WTC11 (cell line): ENCODE data around the gene CLDN6. TPM values are rescaled to one million over a fixed set of nuclear protein-coding genes. Genes with fewer than 3 reads are reported as not detected.

Experiments used
- EMX1 ChIP-seq: fragments of 250-450 bp; sonication (Bioruptor Pico); IDR thresholded peaks from 2 replicates; pipeline ENCODE4 v1.8.0; 2021; ENCODE audit warnings: mild to moderate bottlenecking
- FOXJ3 ChIP-seq: sonication (generic); formaldehyde crosslinking; IDR thresholded peaks from 2 replicates; pipeline ENCODE4 v1.9.0; 2021; ENCODE audit warnings: missing genetic modification reagents, mild to moderate bottlenecking, borderline replicate concordance
- GRHL2 ChIP-seq: fragments of 250-450 bp; sonication (Bioruptor Pico); IDR thresholded peaks from 2 replicates; pipeline ENCODE4 v1.8.0; 2022; ENCODE audit warnings: mild to moderate bottlenecking, moderate library complexity; ENCODE audit not compliant: insufficient replicate concordance, severe bottlenecking
- JAZF1 ChIP-seq: fragments of 250-450 bp; sonication (Bioruptor Pico); IDR thresholded peaks from 2 replicates; pipeline ENCODE4 v1.9.0; 2021; ENCODE audit warnings: moderate library complexity, mild to moderate bottlenecking, inconsistent platforms
- MYBL2 ChIP-seq: sonication (generic); formaldehyde crosslinking; IDR thresholded peaks from 2 replicates; pipeline ENCODE4 v1.8.1; 2023; ENCODE audit warnings: mild to moderate bottlenecking, moderate library complexity, missing genetic modification reagents
- NFATC4 ChIP-seq: fragments of 250-450 bp; sonication (Bioruptor Pico); IDR thresholded peaks from 2 replicates; pipeline ENCODE4 v1.9.0; 2021; ENCODE audit warnings: mild to moderate bottlenecking
- NFE2L1 ChIP-seq: sonication (generic); formaldehyde crosslinking; IDR thresholded peaks from 2 replicates; pipeline ENCODE4 v1.8.1; 2023; ENCODE audit warnings: missing genetic modification reagents
- NFYB ChIP-seq: sonication (generic); formaldehyde crosslinking; conservative IDR thresholded peaks from 2 replicates; pipeline ENCODE4 v1.8.0; 2022; ENCODE audit warnings: low read depth, missing genetic modification reagents
- PRRX2 ChIP-seq: fragments of 250-450 bp; sonication (Bioruptor Pico); IDR thresholded peaks from 2 replicates; pipeline ENCODE4 v1.8.0; 2021; ENCODE audit warnings: mild to moderate bottlenecking
- RELA ChIP-seq: sonication (generic); formaldehyde crosslinking; IDR thresholded peaks from 2 replicates; pipeline ENCODE4 v1.8.1; 2022; ENCODE audit warnings: missing genetic modification reagents, mild to moderate bottlenecking, borderline replicate concordance
- RORB ChIP-seq: fragments of 250-450 bp; sonication (Bioruptor Pico); IDR thresholded peaks from 2 replicates; pipeline ENCODE4 v1.9.0; 2021; ENCODE audit warnings: mild to moderate bottlenecking
- SMAD3 ChIP-seq: sonication (generic); formaldehyde crosslinking; IDR thresholded peaks from 2 replicates; pipeline ENCODE4 v1.8.0; 2022; ENCODE audit warnings: missing genetic modification reagents, mild to moderate bottlenecking, borderline replicate concordance
- TEAD4 ChIP-seq: sonication (generic); formaldehyde crosslinking; IDR thresholded peaks from 2 replicates; pipeline ENCODE4 v1.8.0; 2022; ENCODE audit warnings: mild to moderate bottlenecking, missing genetic modification reagents
- ZNF138 ChIP-seq: sonication (generic); formaldehyde crosslinking; conservative IDR thresholded peaks from 2 replicates; pipeline ENCODE4 v1.8.1; 2022; ENCODE audit warnings: mild to moderate bottlenecking, moderate library complexity, missing genetic modification reagents
- ZNF219 ChIP-seq: sonication (generic); formaldehyde crosslinking; IDR thresholded peaks from 2 replicates; pipeline ENCODE4 v1.8.0; 2023; ENCODE audit warnings: missing genetic modification reagents, mild to moderate bottlenecking, borderline replicate concordance
- ZNF263 ChIP-seq: sonication (generic); formaldehyde crosslinking; IDR thresholded peaks from 2 replicates; pipeline ENCODE4 v1.8.1; 2022; ENCODE audit warnings: low read depth, mild to moderate bottlenecking, moderate library complexity, missing genetic modification reagents
- ZNF396 ChIP-seq: fragments of 250-450 bp; sonication (Bioruptor Pico); IDR thresholded peaks from 2 replicates; pipeline ENCODE4 v1.8.0; 2021; ENCODE audit warnings: mild to moderate bottlenecking, moderate library complexity, borderline replicate concordance
- ZNF416 ChIP-seq: fragments of 250-450 bp; sonication (Bioruptor Pico); IDR thresholded peaks from 2 replicates; pipeline ENCODE4 v1.9.0; 2021; ENCODE audit warnings: mild to moderate bottlenecking, inconsistent platforms
- ZNF671 ChIP-seq: fragments of 250-450 bp; sonication (Bioruptor Pico); IDR thresholded peaks from 2 replicates; pipeline ENCODE4 v1.8.0; 2021; ENCODE audit warnings: mild to moderate bottlenecking
- total RNA-seq: library from RNA; stranded (reverse); gene quantifications from 3 replicates; pipeline ENCODE4 v1.2.3, GENCODE V29; 2021
- TF ChIP-seq, protein P1 (sequence below): sonication (generic); formaldehyde crosslinking; IDR thresholded peaks from 2 replicates; pipeline ENCODE4 v1.8.0; 2022; ENCODE audit warnings: mild to moderate bottlenecking, missing genetic modification reagents
- TF ChIP-seq, protein P2 (sequence below): fragments of 250-450 bp; sonication (Bioruptor Pico); IDR thresholded peaks from 2 replicates; pipeline ENCODE4 v1.8.0; 2021; ENCODE audit warnings: mild to moderate bottlenecking
- TF ChIP-seq, protein P3 (sequence below): sonication (generic); formaldehyde crosslinking; IDR thresholded peaks from 2 replicates; pipeline ENCODE4 v1.8.0; 2022; ENCODE audit warnings: mild to moderate bottlenecking, missing genetic modification reagents
- TF ChIP-seq, protein P4 (sequence below): fragments of 250-450 bp; sonication (Bioruptor Pico); IDR thresholded peaks from 2 replicates; pipeline ENCODE4 v1.9.0; 2021; ENCODE audit warnings: mild to moderate bottlenecking
- TF ChIP-seq, protein P5 (sequence below): fragments of 250-450 bp; sonication (Bioruptor Pico); IDR thresholded peaks from 2 replicates; pipeline ENCODE4 v2.1.2; 2022; ENCODE audit warnings: mild to moderate bottlenecking, moderate library complexity
- TF ChIP-seq, protein P6 (sequence below): sonication (generic); formaldehyde crosslinking; IDR thresholded peaks from 2 replicates; pipeline ENCODE4 v1.8.1; 2023; ENCODE audit warnings: mild to moderate bottlenecking, missing genetic modification reagents, moderate library complexity
- TF ChIP-seq, protein P7 (sequence below): sonication (generic); formaldehyde crosslinking; IDR thresholded peaks from 2 replicates; pipeline ENCODE4 v1.8.0; 2023; ENCODE audit warnings: missing genetic modification reagents, mild to moderate bottlenecking, borderline replicate concordance
- TF ChIP-seq, protein P8 (sequence below): sonication (generic); formaldehyde crosslinking; IDR thresholded peaks from 2 replicates; pipeline ENCODE4 v1.8.0; 2022; ENCODE audit warnings: mild to moderate bottlenecking, missing genetic modification reagents

Gene CLDN6
- total RNA-seq, 1 experiment from 2014 or later, result 746 TPM

DNA sequence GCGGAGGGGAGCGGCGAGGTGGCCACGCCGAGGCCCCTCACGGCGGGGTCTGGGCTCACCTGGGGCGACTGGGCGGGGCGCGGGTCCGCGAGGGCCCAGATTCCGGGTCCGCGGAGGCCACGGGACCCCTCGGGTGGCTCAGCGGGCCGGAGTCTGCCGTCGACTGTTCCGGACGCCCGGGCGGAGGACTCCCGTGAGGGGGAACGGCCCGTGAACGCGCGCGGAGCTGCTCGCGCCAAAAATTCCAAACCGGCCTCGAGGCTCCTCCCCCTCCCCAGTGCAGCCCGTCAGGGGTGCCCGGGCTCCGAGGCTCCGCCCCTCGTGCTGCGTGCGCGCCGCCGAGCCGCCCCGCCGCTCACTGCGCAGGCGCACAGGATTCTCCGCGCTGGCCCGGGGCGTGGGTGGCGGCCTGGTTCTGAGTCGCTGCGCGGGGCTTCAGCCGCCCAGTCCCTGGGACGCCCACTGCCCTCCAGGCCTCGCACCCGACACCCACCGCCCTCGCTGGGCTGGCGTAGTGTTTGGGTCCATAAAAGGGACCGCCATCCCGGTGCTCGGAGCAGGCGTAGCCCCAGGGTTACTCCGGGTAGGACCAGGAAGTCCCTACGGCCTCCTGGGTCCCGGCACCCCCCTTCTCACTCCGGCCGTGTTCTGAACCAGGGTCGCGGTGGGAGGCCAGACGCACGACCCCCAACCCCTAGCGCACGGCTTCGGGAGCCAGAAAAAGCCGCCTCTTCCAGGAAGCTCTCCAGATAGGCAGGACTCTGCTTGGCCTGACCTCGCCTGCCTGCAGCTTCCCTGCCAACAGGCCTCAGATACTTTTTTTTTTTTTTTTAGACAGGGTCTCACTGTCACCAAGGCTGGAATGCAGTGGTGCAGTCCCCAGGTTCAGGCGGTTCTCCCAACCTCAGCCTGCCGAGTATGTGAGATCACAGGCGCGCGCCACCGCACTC, 37.5 kb downstream of the CLDN6 start, which contains the start of gene PKMYT1 (continued):
- TF ChIP-seq, protein P1, sequence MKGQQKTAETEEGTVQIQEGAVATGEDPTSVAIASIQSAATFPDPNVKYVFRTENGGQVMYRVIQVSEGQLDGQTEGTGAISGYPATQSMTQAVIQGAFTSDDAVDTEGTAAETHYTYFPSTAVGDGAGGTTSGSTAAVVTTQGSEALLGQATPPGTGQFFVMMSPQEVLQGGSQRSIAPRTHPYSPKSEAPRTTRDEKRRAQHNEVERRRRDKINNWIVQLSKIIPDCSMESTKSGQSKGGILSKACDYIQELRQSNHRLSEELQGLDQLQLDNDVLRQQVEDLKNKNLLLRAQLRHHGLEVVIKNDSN (CRISPR knock-in tag), result no peak
- TF ChIP-seq, protein P2, sequence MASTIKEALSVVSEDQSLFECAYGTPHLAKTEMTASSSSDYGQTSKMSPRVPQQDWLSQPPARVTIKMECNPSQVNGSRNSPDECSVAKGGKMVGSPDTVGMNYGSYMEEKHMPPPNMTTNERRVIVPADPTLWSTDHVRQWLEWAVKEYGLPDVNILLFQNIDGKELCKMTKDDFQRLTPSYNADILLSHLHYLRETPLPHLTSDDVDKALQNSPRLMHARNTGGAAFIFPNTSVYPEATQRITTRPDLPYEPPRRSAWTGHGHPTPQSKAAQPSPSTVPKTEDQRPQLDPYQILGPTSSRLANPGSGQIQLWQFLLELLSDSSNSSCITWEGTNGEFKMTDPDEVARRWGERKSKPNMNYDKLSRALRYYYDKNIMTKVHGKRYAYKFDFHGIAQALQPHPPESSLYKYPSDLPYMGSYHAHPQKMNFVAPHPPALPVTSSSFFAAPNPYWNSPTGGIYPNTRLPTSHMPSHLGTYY, result no peak
- TF ChIP-seq EMX1 (CRISPR knock-in tag) (no peak), PRRX2 (CRISPR knock-in tag) (no peak), NFYB (no peak), FOXJ3 (no peak), ZNF219 (CRISPR knock-in tag) (no peak), JAZF1 (CRISPR knock-in tag) (no peak), ZNF396 (CRISPR knock-in tag) (no peak), NFE2L1 (CRISPR knock-in tag) (no peak), ZNF416 (CRISPR knock-in tag) (no peak), NFATC4 (CRISPR knock-in tag) (no peak), SMAD3 (CRISPR knock-in tag) (no peak), ZNF138 (CRISPR knock-in tag) (no peak), RORB (CRISPR knock-in tag) (no peak), MYBL2 (CRISPR knock-in tag) (no peak), ZNF263 (CRISPR knock-in tag) (no peak), TEAD4 (CRISPR knock-in tag) (no peak), ZNF671 (CRISPR knock-in tag) (no peak), GRHL2 (no peak), RELA (CRISPR knock-in tag) (no peak)
- TF ChIP-seq, protein P3, sequence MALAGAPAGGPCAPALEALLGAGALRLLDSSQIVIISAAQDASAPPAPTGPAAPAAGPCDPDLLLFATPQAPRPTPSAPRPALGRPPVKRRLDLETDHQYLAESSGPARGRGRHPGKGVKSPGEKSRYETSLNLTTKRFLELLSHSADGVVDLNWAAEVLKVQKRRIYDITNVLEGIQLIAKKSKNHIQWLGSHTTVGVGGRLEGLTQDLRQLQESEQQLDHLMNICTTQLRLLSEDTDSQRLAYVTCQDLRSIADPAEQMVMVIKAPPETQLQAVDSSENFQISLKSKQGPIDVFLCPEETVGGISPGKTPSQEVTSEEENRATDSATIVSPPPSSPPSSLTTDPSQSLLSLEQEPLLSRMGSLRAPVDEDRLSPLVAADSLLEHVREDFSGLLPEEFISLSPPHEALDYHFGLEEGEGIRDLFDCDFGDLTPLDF (CRISPR knock-in tag), result no peak
- TF ChIP-seq, protein P4, sequence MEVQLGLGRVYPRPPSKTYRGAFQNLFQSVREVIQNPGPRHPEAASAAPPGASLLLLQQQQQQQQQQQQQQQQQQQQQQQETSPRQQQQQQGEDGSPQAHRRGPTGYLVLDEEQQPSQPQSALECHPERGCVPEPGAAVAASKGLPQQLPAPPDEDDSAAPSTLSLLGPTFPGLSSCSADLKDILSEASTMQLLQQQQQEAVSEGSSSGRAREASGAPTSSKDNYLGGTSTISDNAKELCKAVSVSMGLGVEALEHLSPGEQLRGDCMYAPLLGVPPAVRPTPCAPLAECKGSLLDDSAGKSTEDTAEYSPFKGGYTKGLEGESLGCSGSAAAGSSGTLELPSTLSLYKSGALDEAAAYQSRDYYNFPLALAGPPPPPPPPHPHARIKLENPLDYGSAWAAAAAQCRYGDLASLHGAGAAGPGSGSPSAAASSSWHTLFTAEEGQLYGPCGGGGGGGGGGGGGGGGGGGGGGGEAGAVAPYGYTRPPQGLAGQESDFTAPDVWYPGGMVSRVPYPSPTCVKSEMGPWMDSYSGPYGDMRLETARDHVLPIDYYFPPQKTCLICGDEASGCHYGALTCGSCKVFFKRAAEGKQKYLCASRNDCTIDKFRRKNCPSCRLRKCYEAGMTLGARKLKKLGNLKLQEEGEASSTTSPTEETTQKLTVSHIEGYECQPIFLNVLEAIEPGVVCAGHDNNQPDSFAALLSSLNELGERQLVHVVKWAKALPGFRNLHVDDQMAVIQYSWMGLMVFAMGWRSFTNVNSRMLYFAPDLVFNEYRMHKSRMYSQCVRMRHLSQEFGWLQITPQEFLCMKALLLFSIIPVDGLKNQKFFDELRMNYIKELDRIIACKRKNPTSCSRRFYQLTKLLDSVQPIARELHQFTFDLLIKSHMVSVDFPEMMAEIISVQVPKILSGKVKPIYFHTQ (CRISPR knock-in tag), result no peak
- TF ChIP-seq, protein P5, sequence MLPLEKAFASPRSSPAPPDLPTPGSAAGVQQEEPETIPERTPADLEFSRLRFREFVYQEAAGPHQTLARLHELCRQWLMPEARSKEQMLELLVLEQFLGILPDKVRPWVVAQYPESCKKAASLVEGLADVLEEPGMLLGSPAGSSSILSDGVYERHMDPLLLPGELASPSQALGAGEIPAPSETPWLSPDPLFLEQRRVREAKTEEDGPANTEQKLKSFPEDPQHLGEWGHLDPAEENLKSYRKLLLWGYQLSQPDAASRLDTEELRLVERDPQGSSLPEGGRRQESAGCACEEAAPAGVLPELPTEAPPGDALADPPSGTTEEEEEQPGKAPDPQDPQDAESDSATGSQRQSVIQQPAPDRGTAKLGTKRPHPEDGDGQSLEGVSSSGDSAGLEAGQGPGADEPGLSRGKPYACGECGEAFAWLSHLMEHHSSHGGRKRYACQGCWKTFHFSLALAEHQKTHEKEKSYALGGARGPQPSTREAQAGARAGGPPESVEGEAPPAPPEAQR (CRISPR knock-in tag), result no peak
- TF ChIP-seq, protein P6, sequence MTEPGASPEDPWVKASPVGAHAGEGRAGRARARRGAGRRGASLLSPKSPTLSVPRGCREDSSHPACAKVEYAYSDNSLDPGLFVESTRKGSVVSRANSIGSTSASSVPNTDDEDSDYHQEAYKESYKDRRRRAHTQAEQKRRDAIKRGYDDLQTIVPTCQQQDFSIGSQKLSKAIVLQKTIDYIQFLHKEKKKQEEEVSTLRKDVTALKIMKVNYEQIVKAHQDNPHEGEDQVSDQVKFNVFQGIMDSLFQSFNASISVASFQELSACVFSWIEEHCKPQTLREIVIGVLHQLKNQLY (CRISPR knock-in tag), result no peak
- TF ChIP-seq, protein P7, sequence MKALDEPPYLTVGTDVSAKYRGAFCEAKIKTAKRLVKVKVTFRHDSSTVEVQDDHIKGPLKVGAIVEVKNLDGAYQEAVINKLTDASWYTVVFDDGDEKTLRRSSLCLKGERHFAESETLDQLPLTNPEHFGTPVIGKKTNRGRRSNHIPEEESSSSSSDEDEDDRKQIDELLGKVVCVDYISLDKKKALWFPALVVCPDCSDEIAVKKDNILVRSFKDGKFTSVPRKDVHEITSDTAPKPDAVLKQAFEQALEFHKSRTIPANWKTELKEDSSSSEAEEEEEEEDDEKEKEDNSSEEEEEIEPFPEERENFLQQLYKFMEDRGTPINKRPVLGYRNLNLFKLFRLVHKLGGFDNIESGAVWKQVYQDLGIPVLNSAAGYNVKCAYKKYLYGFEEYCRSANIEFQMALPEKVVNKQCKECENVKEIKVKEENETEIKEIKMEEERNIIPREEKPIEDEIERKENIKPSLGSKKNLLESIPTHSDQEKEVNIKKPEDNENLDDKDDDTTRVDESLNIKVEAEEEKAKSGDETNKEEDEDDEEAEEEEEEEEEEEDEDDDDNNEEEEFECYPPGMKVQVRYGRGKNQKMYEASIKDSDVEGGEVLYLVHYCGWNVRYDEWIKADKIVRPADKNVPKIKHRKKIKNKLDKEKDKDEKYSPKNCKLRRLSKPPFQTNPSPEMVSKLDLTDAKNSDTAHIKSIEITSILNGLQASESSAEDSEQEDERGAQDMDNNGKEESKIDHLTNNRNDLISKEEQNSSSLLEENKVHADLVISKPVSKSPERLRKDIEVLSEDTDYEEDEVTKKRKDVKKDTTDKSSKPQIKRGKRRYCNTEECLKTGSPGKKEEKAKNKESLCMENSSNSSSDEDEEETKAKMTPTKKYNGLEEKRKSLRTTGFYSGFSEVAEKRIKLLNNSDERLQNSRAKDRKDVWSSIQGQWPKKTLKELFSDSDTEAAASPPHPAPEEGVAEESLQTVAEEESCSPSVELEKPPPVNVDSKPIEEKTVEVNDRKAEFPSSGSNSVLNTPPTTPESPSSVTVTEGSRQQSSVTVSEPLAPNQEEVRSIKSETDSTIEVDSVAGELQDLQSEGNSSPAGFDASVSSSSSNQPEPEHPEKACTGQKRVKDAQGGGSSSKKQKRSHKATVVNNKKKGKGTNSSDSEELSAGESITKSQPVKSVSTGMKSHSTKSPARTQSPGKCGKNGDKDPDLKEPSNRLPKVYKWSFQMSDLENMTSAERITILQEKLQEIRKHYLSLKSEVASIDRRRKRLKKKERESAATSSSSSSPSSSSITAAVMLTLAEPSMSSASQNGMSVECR, result no peak
- TF ChIP-seq, protein P8, sequence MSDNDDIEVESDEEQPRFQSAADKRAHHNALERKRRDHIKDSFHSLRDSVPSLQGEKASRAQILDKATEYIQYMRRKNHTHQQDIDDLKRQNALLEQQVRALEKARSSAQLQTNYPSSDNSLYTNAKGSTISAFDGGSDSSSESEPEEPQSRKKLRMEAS, result peak; percentile 46
